ENCODE results near the gene FHL5. TPM values are rescaled to one million over a fixed set of nuclear protein-coding genes. Genes with fewer than 3 reads are reported as not detected.
A peak's percentile ranks its signal among the peaks of the same experiment; 100 is the strongest.
"Not testable (repeated sequence)": the region's sequence is repeated elsewhere in the genome, so short reads cannot be mapped to it uniquely, and the experiment has no call there.

Gene FHL5
- total RNA-seq, 4 donors from 2014 or later, result 11.4 to 36.3 (median 12.1) TPM

DNA sequence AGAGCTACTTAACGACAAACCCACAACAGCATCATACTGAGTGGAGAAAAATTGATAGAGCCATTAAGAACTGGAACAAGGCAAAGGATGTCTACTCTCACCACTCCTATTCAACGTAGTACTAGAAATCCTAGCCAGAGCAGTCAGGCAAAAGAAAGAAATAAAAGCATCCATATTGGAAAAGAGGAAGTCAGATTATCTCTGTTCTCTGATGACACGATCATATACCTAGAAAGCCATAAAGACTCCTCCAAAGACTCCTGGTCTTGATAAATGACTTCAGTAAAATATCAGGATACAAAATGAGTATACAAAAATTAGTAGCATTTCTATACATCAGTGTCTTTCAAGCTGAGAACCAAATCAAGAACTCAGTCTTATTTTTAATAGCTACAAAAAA is 17.0 kb upstream of the FHL5 start:
- no peak for ATAC-seq
- TF ChIP-seq POLR2AphosphoS5 (IDR thresholded peaks at IDR 0.05) (no peak), EP300 (IDR thresholded peaks at IDR 0.05) (no peak), POLR2A (IDR thresholded peaks at IDR 0.05) (no peak)
- TF ChIP-seq, protein P1, sequence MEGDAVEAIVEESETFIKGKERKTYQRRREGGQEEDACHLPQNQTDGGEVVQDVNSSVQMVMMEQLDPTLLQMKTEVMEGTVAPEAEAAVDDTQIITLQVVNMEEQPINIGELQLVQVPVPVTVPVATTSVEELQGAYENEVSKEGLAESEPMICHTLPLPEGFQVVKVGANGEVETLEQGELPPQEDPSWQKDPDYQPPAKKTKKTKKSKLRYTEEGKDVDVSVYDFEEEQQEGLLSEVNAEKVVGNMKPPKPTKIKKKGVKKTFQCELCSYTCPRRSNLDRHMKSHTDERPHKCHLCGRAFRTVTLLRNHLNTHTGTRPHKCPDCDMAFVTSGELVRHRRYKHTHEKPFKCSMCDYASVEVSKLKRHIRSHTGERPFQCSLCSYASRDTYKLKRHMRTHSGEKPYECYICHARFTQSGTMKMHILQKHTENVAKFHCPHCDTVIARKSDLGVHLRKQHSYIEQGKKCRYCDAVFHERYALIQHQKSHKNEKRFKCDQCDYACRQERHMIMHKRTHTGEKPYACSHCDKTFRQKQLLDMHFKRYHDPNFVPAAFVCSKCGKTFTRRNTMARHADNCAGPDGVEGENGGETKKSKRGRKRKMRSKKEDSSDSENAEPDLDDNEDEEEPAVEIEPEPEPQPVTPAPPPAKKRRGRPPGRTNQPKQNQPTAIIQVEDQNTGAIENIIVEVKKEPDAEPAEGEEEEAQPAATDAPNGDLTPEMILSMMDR (IDR thresholded peaks at IDR 0.05), result no peak
- Histone ChIP-seq H3K27me3 (no peaks in the 10 kb centered on the region), H3K4me1 (no peaks in the 10 kb centered on the region), H3K9me3 (no peaks in the 10 kb centered on the region), H3K36me3 (peaks cover 11 to 88% of the 10 kb centered on the region in 2 donors), H3K4me3 (no peak overlapping the region), H3K27ac (no peak overlapping the region)
- 85 to 87% methylated on average over 3 of the region's 3 CpGs for WGBS, 2 donors (ENCODE audit: low coverage in 1 of 2)

DNA sequence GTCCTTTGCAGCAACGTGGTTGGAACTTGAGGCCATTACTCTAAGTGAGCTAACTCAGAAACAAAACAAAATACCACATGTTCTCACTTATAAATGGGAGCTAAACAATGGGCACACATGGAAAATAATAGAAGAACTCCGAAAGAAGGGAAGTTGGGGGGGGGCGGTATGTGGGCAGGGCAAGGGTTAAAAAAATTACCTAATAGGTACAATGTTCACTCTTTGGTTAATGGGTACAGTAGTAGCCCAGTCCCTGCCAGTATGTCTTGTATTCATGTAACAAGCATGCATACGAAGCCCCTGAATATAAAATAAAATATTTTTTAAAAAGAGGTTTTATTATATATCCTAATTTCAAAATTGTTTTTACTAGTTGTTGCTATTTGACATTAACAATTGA is 15.3 kb upstream of the FHL5 start:
- H3K27me3 ChIP-seq, result no peaks in the 10 kb centered on the region
- no peak overlapping the region for H3K4me3 ChIP-seq
- no peaks in the 10 kb centered on the region for H3K4me1 ChIP-seq
- WGBS, 2 donors (ENCODE audit: low coverage in 1 of 2), result 84 to 86% methylated on average over 3 to 4 of the region's 4 CpGs
- no peak overlapping the region for H3K27ac ChIP-seq
- ATAC-seq, result no peak
- H3K9me3 ChIP-seq, result no peaks in the 10 kb centered on the region
- H3K36me3 ChIP-seq, result peaks cover 16 to 100% of the 10 kb centered on the region in 2 donors
- no peak for TF ChIP-seq EP300 (IDR thresholded peaks at IDR 0.05)
- TF ChIP-seq POLR2A (IDR thresholded peaks at IDR 0.05), result no peak
- TF ChIP-seq, protein P1 (IDR thresholded peaks at IDR 0.05), result no peak
- no peak for TF ChIP-seq POLR2AphosphoS5 (IDR thresholded peaks at IDR 0.05)

DNA sequence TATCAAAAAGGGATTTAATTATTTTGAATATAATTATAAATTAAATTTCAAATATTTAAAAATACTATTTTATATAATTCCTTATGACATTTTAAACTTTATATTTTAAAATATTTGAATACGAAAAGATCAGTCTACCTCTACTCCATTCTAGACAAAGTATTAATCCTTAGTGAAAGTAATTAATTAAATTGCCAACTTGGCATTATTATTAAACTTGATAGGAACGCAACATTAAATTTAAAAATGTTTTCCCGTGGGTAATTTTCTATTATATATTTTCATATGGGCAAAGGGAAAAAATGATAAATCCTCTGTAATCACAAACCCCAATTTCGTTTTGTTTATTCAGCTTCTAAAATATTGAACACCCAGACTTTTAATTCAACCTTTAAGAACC is 8.4 kb upstream of the FHL5 start:
- Histone ChIP-seq H3K27me3 (no peaks in the 10 kb centered on the region), H3K4me3 (no peak overlapping the region), H3K27ac (no peak overlapping the region), H3K36me3 (peaks cover 10 to 73% of the 10 kb centered on the region in 2 donors), H3K9me3 (no peaks in the 10 kb centered on the region), H3K4me1 (no peaks in the 10 kb centered on the region)
- TF ChIP-seq POLR2AphosphoS5 (IDR thresholded peaks at IDR 0.05) (no peak), POLR2A (IDR thresholded peaks at IDR 0.05) (no peak), EP300 (IDR thresholded peaks at IDR 0.05) (no peak)
- TF ChIP-seq, protein P1 (IDR thresholded peaks at IDR 0.05), result no peak
- ATAC-seq, result no peak
- WGBS, 2 donors (ENCODE audit: low coverage in 1 of 2), result 82 to 86% methylated on average over 4 of the region's 4 CpGs

DNA sequence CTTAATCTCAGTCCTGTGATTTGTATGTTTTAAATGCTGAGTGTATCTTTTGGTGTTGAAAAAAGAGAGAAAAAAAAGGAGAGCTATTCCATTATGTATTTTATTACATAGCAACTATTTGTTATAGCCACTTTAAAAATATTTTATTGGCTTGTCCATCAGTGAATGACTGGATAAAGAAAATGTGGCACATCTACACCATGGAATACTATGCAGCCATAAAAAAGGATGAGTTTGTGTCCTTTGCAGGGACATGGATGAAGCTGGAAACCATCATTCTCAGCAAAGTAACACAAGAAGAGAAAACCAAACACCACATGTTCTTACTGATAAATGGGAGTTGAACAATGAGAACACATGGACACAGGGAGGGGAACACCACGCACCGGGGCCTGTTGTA is 3.2 kb upstream of the FHL5 start:
- WGBS, 2 donors (ENCODE audit: low coverage in 1 of 2), result 89 to 100% methylated on average over 2 of the region's 2 CpGs
- ATAC-seq, H3K27me3 ChIP-seq: not testable (repeated sequence)

DNA sequence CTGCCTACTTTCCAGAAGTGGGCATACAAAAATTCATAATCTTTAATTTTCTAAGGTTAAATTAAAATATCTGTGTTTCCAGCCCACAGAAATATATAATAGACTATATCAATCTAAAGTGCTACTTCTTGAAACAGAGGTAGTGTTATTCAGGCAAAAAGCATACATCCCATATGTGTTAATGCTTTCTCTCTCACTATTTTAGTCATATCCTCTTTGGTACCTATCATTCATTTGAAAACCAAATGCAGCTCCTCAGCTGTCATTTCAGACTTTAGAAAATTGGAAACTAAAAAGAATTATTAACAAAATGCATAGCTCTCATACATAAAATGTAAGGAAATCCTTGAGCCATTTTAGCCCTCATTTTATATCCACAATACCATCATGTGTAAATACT is 925 bp downstream of the FHL5 start:
- Histone ChIP-seq H3K36me3 (no peaks in the 10 kb centered on the region), H3K27me3 (no peaks in the 10 kb centered on the region), H3K4me1 (no peaks in the 10 kb centered on the region), H3K27ac (no peak overlapping the region), H3K9me3 (no peaks in the 10 kb centered on the region), H3K4me3 (peak overlapping the region; percentile 14 to 31)
- no peak for ATAC-seq
- TF ChIP-seq, protein P1 (IDR thresholded peaks at IDR 0.05), result no peak
- TF ChIP-seq POLR2AphosphoS5 (IDR thresholded peaks at IDR 0.05) (no peak), POLR2A (IDR thresholded peaks at IDR 0.05) (no peak), EP300 (IDR thresholded peaks at IDR 0.05) (no peak)

More for the DNA sequence above, 3.2 kb upstream of the FHL5 start:
- H3K4me1 ChIP-seq, H3K27ac ChIP-seq, H3K4me3 ChIP-seq, H3K9me3 ChIP-seq: not testable (repeated sequence)
- H3K36me3 ChIP-seq, result peaks cover 0 to 21% of the 10 kb centered on the region in 2 donors

All from gastroesophageal sphincter (tissue), 4 donors.